RKO (cell line): ENCODE measurements around the gene USP25.

Source experiments
- DNase-seq: peaks from one replicate; pipeline ENCODE4 v3.0.0-alpha.2; 2016; ENCODE audit warnings: low spot score

Gene USP25

GRCh38 chr21:15857740-15858139 is 128.0 kb downstream of the USP25 start:
- no peak for DNase-seq

- DNase-seq = no peak
Observed at GRCh38 chr21:15860541-15860940, 130.8 kb downstream of the USP25 start.

GRCh38 chr21:15868940-15869339 is 139.2 kb downstream of the USP25 start:
- no peak for DNase-seq

- no peak for DNase-seq
Observed at GRCh38 chr21:15870819-15871218, 141.0 kb downstream of the USP25 start.

- DNase-seq = no peak
Observed at GRCh38 chr21:15872236-15872635, 142.5 kb downstream of the USP25 start.

DNA sequence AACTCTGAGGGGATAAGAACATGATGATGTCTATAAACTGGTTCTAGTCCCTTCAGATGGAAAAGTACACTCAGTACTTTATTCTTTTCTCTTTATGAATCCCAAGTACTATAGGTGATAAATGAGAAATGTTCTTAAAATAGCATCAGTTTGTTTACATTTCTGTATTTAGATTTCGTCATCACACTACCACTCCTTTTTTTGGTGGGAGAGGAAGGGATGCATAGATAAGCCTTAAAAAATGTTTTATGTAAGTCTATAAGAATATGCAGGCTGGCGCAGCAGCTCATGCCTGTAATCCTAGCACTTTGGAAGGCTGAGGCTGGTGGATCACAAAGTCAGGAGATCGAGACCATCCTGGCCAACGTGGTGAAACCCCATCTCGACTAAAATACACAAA is 144.8 kb downstream of the USP25 start:
- DNase-seq = no peak

- no peak for DNase-seq
Observed at GRCh38 chr21:15875286-15875685, 145.5 kb downstream of the USP25 start.

- DNase-seq = no peak
Observed at GRCh38 chr21:15893902-15894301, 164.1 kb downstream of the USP25 start.

DNA sequence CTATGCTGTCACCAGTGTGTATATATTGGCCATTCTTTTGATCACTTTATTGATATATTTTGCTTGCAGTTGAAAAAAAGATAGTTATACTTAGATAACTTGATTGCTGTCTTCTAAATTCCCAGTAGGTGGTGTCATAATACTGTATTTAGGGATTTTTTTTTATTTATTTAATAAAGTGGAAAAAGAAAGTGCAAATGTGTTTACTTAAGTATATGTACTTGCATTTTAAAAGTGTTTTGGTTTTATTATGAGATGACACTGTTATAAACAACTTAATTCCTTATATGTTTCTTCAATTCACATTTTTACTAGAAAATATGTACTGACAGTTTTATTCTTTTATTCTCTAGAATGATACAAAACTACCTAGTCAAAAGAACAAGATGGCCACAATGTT is 164.8 kb downstream of the USP25 start:
- peak; percentile 29 for DNase-seq

- no peak for DNase-seq
Observed at GRCh38 chr21:15895142-15896106, 165.6 kb downstream of the USP25 start.

DNA sequence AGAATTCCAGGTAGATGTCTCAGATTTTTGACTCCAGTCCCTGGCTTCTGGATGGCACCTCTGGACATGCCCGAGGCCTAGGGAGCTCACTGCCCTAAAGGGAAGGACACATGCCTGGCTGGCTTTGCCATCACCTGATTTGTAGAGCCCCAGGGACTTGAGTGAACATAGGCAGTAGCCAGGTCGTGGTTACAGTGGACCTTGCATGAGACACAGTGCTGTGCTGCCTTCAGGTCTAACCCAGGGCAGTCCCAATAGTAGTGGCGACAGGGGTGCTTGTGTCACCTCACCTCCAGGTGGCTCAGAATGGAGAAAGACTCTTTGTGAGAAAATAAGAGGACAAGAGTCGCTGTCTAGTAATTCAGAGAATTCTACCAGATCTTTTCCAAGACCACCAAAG is 166.7 kb downstream of the USP25 start:
- no peak for DNase-seq

GRCh38 chr21:15904389-15904788 is 174.6 kb downstream of the USP25 start:
- no peak for DNase-seq

GRCh38 chr21:15908187-15908586 is 178.4 kb downstream of the USP25 start:
- DNase-seq = peak; percentile 64

DNA sequence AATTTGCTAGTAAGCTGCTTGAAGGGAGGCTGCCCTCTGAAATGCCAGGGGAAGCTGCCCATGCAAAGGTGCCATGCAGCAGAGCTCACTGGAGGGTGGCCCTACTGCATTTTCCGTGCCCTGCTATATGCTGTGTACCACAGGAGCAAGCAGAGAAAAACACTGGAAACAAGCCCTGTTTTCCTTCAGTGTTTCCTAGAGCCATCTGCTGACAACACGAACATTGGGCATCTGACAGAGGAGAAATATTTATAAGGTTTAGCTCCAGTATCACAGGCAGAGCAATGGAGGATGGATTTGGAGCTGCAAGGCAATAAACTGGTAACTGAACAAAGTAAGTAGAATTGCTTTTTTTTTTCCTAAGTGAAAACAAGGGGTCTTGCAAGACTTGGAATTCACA is 198.4 kb downstream of the USP25 start:
- no peak for DNase-seq

DNA sequence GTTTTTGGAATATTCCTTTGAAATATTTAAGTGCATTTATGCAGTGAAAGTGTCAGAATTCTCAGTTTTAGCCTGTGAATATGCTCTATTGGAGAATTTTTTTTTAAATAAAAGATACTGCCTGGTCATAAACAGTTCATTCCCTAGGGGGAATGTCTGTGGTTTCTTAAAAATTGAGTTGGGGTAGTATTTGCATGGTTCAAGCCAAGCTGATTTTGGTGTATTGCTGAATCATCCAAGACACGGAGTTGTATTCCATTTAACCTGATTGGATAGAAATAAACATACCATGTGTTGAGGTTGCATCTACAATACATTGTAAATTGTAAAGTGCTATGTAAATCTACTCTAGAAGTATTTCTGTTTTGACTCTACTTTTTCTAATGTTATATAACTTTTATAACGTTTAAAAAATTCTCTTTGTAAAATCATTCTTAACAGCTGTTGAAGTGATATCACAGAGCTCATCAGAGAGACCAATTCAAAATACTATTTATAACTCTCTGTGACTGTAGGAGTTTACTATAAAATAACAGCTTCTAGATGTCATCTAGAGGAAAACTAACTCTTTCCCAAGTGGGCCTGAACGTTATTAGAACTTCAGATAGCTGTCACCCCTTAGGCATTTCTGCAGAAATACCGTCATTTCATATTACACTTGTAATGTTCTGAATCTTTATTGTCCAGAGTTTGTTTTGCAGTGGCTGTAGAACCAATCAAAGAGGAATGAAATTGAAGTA is 199.1 kb downstream of the USP25 start:
- no peak for DNase-seq

GRCh38 chr21:15929536-15929935 is 199.8 kb downstream of the USP25 start:
- no peak for DNase-seq
